HG03045 (cell line): ENCODE results near the gene IPO4.
"Not testable (repeated sequence)": the region's sequence is repeated elsewhere in the genome, so short reads cannot be mapped to it uniquely, and the experiment has no call there.

ENCODE experiments used
- ATAC-seq: cut with Tn5 transposase; IDR thresholded peaks from one replicate; pipeline ENCODE4 v1.9.1; 2021; ENCODE audit warnings: mild to moderate bottlenecking, moderate library complexity; ENCODE audit not compliant: unreplicated experiment

The IPO4 gene

DNA sequence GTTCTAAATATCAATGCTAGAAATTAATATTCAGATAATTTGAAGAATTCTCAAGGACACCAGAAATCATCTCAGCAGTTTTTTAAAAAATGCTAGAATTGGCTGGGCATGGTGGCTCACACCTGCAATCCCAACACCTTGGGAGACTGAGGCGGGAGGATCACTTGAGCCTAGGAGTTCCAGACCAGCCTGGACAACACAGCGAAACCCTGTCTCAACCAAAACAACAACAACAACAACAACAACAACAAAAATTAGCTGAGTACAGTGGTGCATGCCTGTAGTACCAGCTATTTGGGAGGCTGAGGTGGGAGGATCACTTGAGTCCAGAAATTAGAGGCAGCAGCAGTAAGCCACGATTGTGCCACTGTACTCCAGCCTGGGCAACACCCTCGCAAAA is 30.5 kb upstream of the IPO4 start:
- ATAC-seq = no peak

DNA sequence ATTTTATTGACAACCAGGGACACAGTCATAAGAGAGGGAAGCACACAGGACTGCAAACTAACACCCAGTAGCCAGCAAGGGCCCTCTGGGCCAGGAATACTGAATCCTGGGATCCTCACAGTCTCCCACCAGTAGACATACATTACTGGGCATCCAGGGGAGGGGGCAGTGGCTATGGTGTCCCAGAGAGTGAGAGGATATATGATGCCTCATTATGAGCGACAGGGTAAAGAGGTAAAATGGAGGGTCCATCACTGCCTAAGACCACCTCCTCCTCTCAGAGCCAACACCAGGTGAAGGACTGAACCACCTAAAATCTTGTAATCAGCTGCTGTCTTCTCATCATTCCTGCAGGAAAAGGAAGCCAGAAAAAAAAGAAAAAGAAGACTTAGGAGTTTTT is 28.3 kb upstream of the IPO4 start:
- ATAC-seq = not testable (repeated sequence)

GRCh38 chr14:24216345-24216699 is 27.7 kb upstream of the IPO4 start:
- no peak for ATAC-seq

DNA sequence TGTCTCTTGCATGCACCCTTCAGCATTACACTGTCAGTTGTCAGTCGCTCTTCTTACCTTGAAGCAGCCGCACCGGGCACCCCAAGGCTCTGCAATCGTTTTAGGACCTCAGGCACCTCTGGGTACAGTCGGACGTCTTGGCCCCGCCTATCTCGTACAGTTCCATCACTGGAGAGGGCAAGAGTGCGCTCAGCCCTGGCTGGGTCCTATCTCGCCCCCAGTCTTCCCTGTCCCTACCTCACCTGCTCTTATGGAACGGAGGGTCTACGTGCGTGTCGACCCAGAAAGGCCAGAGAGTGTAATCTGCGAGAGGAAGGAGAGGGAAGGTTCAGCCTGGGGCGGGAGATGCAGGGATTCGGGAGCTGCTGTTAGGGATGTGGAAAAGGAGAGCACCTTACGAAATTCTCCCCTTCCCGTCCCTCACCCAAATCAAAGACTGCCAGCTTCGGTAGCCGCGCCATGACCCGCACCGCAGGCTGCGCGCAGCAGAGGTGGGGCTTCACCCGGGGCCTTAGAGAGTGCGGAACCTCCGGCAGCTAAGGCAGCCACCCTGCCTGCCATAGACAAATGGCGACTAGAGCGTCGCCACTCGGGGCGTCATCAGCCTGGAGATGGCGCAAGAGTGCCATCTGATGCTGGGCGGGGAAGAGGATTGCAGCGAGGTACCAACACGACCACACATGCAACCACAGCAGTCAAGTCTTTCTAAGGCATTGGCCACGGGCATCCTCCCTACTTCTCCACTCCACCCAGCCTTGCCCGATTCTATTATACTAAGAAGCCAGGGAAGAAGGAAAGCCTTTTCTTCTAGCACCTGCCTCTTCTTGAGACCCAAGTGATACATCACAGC is 27.1 kb upstream of the IPO4 start, which contains the start of gene MDP1:
Gene MDP1, minus strand, starts transcription at position 572 of the 850 bp plus-strand sequence. Its CDS starts 111 bp downstream, at position 461.
- ATAC-seq = peak; percentile 61

- ATAC-seq = no peak
These were observed 25.4 kb upstream of the IPO4 start for GRCh38 chr14:24213866-24214662.

GRCh38 chr14:24212924-24213865 is 24.6 kb upstream of the IPO4 start, which contains the start of gene CHMP4A:
CHMP4A (minus strand) TSS chr14:24213488; CDS start chr14:24213439, 49 bp downstream.
- peak; percentile 80 for ATAC-seq

DNA sequence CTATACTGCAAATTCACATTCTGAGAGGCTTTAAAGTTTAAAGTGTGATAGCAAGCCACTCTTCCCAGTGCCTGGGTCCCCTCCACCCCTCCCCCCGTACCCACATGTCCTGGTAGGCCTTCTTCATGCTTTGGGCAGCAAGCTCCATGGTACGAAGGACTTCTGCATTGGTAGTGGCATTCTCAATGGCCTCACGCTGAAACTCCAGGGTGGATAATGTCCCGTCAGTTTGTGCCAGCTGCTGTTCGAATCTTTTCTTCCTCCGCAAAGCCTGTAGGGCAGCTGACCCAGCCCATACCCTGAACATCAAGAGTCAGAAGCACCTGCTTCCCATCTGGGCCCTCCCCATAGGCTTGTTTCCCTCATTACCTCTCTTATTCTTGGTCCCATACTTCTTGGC is 22.7 kb upstream of the IPO4 start:
- no peak for ATAC-seq

DNA sequence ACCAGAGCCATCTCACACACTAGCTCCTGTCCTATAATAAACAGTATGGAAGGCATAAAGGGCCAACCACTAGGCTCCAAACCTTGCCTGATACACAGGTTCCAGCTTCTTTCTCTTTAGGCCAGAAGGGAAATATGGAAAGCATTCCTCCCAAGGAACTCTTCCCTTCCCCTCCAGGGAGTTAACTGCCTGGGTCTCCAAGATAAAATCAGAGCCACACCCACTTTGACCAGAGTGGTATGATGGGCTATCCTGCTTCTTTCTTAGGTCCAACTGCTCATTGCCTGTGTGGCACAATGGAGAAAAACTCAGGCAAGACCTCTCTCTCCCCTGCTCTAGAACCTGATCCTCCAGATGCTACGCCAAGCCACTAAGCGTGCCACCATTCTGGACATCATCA is 19.0 kb upstream of the IPO4 start:
- no peak for ATAC-seq

- no peak for ATAC-seq
These were observed 18.5 kb upstream of the IPO4 start for GRCh38 chr14:24207104-24207551.

DNA sequence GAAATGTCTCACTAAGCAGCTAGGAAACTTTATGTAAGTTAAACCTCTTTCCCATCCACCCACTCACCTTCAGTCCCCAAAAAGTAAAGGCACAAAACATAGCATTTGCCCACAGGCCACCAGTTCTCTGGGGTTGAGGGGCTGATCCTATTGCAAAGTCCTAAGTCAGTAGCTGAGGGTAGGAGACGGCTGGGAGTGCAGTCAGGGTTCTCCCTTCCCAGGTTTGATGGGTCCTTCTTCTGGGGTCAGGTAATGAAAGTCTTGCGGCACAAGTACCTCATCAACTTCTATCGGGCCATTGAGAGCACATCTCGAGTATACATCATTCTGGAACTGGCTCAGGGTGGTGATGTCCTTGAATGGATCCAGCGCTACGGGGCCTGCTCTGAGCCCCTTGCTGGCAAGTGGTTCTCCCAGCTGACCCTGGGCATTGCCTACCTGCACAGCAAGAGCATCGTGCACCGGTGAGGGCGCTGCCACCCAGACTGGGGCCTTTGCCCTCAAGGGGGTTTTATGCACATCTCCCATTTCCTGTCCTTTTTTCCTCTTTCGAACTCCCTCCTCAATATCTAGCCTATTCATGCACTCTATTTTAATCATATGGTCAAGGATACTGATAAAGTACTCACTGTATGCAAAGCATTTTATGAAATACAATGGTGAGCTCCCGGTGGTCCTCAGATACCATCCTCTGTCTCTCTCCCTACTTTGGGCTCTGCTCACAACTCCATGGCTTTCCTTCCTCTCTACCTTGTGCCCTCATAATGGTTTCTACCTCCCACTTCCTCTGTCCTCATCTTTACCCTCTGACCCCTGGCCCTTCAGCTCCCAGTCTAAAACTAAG is 17.9 kb upstream of the IPO4 start:
- no peak for ATAC-seq

DNA sequence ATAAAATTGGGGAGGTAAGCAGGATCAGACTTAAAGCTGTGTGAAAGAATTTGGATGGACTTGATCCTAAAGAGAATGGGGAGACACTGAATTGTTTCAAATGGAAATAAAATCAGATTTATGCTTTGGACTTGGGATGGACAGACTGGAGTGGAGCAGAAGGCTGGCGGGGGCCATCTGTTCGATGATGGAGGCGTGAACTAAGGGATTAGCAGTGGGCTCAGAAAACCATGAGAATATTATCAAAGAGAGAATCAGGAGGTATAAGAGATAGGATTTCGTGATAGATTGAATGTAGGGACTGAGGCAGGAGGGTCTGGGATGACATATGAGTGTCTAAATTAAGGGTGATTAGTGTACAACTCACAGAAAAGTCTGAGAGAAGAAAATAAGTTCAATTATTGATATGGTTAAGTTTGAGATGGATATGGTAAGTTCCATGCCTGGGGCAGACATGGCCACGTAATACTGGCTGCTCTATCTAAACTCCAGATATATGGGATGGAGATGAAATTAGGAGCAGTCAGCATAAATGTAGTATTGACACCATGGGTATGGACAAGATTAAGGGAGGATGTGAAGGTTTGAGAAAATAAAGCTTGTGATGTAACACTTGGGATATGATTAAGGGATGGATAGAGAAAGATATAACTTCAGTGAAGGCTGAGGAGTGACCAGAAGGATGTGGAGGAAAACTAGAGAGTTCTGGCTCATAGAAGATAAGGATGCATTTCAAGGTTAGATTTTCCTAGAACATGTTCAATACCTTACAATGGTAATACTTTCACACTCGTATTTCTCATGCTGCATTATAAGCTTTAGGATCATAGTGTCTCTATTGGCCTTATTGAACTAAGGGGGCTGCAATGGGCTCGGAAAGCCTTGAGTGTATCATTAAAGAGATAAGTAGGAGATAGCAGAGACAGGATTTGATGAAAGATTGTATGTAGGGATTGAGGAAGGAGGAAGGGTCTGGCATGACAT is 15.8 kb upstream of the IPO4 start:
- ATAC-seq = no peak

DNA sequence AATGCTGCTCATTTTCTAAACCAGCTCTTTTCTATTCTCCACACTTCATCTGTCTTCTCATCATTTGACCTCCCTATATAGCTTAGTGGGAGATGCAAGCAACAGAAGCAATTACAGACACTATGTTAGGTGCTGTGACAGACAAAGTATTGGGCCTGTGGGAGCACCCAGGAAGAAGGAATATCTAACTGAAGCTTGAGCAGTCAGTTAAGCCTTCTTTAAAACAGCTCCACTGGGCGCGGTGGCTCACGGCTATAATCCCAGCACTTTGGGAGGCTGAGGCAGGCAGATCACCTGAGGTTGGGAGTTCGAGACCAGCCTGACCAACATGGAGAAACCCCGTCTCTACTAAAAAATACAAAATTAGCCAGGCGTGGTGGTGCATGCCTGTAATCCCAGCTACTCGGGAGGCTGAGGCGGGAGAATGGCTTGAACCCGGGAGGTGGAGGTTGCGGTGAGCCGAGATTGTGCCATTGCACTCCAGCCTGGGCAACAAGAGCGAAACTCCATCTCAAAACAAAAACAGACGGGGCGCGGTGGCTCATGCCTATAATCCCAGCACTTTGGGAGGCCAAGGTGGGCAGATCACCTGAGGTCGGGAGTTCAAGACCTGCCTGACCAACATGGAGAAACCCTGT is 14.8 kb upstream of the IPO4 start:
- not testable (repeated sequence) for ATAC-seq

DNA sequence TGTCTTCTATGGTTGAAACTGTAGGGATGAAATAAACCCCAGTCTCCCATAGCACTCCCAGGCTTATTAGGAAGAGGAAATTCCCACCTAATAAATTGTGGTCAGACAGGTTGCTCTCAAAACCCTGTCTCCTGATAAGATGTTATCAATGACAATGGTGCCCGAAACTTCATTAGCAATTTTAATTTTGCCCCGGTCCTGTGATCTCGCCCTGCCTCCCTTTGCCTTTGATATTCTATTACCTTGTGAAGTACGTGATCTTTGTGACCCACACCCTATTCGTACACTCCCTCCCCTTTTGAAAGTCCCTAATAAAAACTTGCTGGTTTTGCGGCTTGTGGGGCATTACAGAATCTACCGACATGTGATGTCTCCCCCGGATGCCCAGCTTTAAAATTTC is 13.9 kb upstream of the IPO4 start:
- ATAC-seq = not testable (repeated sequence)

DNA sequence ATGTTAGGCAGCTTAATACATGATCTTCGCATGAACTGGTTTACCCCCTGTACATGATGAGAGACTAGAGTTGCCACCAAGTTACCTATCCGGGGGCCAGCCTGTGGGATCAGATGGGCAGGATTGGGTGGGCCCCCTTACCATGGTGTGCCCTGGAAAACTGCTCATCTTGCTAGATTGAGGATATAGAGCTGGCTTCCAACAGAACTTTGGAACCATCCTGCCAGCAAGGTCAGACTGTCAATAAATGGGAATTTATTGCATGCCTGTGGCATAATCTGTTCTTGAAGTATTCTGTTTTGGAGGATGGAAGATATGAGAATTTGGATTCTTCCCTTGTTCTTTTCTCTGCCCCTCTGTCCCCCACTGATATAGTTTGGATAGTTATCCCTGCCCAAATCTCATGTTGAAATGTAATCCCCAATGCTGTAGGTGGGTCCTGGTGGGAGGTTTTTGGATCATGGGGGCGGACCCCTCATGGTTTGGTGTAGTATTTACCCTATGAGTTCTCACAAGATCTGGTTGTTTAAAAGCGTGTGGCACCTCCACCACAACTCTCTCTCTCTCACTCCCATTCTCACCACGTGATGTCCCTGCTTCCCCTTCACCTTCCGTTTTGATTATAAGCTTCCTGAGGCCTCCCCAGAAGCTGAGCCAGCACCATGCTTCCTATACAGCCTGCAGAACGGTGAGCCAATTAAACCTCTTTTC is 10.4 kb upstream of the IPO4 start:
- no peak for ATAC-seq

- ATAC-seq = no peak
These were observed 8.4 kb upstream of the IPO4 start for GRCh38 chr14:24197056-24197450.

- peak; percentile 5 for ATAC-seq
These were observed 7.7 kb upstream of the IPO4 start for GRCh38 chr14:24196071-24197055.
